ENCODE measurements around the gene ZNF436.

The ZNF436 gene

GRCh38 chr1:23369335-23370013 is at the start of gene ZNF436:
TSS of gene ZNF436 (minus strand) at chr1:23369836. CDS start at chr1:23368005, 1,831 bp downstream.
- no peak for FAIRE-seq

- no peak for FAIRE-seq
Measured at GRCh38 chr1:23419180-23419579, 49.5 kb upstream of the ZNF436 start.

DNA sequence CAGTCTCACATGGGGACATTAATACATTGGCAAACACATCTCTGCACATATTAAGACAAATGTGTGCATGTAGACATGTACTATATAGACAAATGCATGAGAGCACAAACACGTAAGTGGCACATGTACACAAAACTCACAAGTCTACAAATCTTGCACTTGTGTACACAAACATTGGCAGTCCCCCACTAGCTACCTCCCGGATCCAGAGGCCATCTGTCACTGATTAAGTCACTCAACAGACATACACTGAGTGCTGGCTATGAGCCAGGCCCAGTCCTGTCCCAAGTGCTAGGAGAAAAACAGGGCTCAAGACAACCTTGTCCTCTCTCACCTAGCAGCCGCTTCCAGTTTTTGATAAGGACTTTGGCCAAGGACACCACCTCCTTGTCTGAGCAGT is 47.9 kb upstream of the ZNF436 start:
- no peak for FAIRE-seq

DNA sequence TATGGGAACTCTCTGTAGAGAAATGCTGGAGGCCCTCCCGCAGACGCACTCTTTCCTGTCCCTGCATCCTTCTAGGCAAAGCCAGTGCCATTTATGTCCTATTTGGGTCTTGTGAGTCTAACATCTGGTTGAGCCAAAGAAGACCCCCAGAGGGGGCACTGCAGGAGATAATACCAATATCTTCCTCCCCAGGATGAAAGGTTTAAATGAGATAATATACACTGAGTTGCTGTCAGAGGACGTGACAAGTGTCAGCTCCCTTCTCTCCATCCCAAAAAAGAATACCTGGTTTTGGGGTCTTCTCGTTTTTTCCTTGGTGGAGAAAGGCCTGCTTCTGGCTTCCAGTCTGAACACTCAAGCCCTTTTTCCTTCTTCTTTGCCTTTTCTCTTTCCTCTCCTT is 47.3 kb upstream of the ZNF436 start:
- no peak for FAIRE-seq

DNA sequence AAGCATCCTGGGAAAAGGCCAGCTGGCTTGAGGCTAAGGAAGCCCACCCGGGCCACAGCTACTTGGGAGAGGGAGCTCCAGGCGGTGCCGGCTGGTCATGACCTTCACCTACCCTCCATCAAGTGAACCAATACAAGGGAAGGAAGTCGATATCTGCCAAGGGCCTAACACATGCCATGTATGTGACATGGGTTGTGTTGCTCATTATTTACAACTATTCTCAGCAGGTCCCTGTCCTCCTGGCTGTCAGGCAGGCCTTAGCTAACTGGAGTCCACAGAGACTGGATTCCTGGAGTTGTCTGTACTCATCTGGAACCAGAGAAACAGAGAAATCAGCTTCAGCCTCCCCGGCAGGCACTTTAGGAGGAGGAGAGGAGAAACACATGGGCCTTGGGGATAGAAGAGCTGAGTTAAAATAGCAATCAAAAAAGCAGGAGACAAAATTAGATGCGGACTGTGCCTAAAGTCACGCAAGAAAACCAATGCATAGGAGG is 39.2 kb upstream of the ZNF436 start:
- no peak for FAIRE-seq

DNA sequence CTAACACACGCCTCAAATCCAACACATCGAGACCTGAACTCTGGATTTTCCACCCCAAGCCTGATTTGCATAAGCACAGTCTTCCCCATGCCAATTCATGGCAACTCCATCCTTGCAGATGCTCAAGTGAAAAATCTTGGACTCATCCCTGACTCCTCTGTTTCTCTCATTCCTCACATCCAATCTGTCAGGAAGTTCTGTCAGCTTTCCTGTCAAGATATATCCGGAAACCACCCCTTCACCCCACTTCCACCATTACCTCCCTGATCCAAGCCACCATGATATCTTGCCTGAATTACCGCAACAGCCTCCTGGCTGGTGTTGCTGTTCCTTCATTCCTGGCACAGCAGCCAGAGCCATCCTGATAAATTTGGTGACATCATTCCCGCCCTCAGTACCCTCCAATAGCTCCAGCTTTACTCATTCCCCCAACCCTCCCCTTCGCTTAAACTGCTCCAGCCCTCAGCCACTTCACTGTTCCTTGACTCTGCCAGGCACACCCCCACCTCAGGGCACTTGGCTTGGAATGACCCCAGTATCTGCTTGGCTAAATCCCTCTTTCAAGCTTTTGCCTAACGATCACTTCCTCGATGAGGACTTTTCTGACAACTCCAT is 37.5 kb upstream of the ZNF436 start:
- no peak for FAIRE-seq

- no peak for FAIRE-seq
Measured at GRCh38 chr1:23405946-23406345, 36.3 kb upstream of the ZNF436 start.

DNA sequence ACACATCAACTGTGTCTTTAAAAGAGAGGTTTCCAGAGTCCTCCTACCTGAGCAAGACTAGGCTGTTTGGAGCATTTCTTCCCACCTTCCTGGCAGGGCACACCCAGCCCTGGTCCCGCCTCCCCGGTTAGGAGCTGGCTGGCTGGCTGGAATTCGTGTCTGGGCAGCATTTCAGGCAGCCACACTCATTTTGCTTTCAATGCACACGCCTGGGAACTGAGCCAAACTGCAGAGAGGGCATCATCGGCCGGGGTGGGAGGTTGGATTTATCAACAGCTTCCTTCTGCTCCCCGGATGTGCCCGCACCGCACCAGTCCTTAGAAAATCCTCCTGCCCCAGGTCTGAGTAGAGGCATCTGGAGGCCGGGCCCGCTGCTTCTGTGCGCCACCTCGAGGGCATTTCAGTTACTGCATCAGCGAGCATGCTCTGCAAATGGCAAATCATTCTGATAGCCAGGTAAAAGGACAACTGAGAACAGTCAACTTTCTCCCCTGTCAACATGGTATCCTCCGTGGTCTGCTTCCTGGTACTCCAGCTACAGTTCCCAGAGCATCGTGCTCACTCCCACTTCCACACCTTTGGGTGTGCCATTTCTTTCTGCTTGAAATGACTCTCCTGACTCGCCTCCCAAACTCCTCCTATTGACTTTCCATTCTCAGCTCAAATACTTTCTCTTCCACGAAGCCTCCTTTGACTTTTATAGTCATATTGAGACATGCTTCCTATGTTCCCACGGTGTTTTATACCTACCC is 34.3 kb upstream of the ZNF436 start:
- FAIRE-seq: no peak

- FAIRE-seq: no peak
Measured at GRCh38 chr1:23403355-23403734, 33.7 kb upstream of the ZNF436 start.

GRCh38 chr1:23403038-23403336 is 33.4 kb upstream of the ZNF436 start:
- no peak for FAIRE-seq

DNA sequence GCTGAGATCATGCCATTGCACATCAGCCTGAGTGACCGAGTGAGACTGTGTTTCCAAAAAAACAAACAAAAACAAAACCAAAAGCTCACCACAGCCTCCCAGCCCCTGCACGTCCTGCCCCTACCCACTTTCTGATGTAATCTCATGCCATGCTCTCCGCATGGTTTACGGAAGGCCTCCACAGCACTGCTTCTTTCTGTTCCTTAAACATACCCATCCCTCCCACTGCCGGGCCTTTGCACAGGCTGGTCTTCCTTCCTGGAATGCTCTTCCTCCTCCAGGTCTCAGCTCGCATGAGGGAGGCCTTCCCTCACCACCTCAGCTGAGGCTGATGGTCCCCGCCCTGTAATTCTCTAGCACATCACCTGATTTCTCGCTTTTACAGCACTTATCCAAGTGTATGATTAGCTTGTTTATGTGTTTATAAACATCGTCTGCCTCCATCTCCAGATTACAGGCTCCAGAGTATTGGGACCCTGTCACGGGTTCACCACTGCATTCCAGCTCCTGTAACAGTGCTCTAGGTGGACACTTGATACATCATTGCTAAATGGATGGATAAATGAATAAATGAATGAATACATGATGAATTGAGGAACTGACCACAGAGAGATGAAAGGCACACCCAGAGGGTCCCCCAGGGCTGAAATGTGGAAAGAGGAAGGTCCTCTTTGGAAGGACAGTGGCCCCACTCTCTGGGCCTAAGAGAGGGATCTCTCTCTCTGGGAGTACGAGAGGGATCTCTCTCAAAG is 32.8 kb upstream of the ZNF436 start:
- FAIRE-seq: no peak

- FAIRE-seq: no peak
Measured at GRCh38 chr1:23401313-23401712, 31.7 kb upstream of the ZNF436 start.

GRCh38 chr1:23400324-23401114 is 30.9 kb upstream of the ZNF436 start:
- no peak for FAIRE-seq

GRCh38 chr1:23399229-23399628 is 29.6 kb upstream of the ZNF436 start:
- no peak for FAIRE-seq

DNA sequence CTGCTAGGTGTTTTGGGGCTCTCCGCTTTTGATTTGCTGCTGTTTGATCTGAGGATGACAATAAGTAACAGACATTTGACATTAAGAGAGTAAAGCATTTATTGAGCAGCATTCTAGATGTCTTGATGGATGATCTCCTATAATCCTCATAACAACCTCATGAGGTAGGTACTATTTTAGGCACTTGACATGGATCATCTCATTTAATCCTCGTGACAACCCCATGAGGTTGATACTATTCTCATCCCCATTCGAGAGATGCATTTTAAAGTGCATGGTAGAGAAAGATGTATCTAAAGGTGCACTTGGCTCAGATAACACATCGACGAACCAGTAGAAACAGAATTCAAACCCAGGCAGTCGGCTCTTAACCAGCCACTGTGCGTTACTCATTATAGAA is 28.3 kb upstream of the ZNF436 start:
- FAIRE-seq: no peak

GRCh38 chr1:23396380-23396779 is 26.7 kb upstream of the ZNF436 start:
- FAIRE-seq: no peak

GRCh38 chr1:23395849-23396248 is 26.2 kb upstream of the ZNF436 start:
- FAIRE-seq: no peak

DNA sequence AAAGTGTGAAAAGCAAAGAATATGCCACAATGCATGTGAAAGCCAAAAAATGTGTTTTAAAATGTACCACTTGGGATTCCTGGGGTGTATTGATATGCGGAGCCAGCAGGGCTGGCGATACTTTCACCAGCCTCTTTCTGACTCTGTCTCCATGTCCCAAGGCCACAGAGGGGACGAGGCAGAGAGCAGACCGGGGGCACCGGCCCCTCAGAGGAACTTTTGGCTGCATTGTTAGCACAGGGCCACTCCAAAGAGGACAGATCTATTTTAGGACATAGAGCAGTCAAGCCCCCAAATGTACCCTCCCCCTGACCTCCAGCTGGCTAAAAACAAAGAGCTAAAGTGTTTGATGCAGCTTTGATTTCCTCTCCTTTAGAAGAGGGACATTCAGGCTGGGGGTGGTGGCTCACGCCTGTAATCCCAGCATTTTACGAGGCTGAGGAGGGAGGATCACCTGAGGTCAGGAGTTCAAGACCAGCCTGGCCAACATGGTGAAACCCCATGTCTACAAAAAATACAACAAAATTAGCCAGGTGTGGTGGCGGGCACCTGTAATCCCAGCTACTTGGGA is 25.6 kb upstream of the ZNF436 start:
- FAIRE-seq: no peak

DNA sequence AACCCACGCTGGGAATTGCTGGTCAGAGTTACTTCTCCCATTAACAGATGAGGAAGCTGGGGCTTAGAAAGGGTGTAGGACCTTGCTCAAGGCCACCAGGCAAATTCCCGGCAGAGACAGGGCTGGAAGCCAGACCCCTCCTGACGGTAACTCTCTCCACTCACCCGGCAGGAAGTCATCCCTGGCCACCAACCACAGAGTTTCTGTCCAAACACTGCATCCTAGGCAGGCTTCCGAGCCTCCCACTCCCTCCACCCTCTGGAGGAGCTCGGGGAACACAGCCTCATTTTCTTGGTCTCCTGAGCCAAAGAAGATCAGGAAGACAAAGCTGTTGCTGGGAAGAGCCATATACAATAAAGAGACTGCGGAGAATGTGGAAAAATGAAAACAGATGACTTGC is 25.0 kb upstream of the ZNF436 start:
- FAIRE-seq: no peak

DNA sequence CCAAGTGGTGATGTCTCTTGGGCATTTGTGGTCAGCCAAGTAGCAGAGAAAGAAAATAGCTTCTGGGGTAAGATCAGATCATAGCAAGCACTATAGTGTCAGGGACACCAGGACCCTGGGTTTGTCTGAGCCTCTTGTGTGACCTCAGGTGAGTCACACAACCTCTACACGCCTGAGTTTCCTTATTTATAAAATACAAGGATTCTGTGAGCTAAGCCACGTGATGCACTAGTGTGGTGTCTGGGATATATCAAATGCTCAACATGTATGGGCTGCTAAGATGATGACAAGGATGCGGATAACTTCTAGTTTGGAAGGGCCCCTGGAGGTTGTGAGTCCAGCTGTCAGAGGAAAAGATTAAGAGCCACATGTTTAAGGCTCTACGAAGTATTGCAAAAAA is 24.5 kb upstream of the ZNF436 start:
- no peak for FAIRE-seq

DNA sequence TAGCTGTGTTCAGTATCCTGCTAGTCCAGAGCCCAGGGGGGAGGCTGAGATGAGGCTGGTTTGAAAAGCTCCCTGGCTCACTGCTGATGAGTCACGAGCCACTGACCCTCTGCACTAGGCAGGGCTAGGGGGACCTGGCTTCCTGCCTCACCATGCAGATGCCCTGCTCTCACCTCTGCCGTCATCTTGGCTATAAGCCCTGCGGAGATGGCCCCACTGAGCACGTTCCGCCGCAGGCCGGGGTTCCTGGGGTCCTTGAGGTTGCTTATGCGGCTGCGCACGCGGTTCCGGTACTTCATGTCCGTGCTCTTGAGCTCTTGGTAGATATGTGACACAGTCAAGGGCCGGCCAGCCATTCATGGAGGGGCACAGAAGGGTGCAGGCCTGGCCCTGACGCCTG is 24.1 kb upstream of the ZNF436 start:
- FAIRE-seq: no peak
